Brain pericyte (primary cell): Measurements from ENCODE around the gene S1PR2.
A peak's percentile ranks its signal among the peaks of the same experiment; 100 is the strongest.
"Not testable (repeated sequence)": the region's sequence is repeated elsewhere in the genome, so short reads cannot be mapped to it uniquely, and the experiment has no call there.

Experiments used
- DNase-seq: peaks from one replicate; pipeline ENCODE4 v3.0.0-alpha.2; 2012; ENCODE audit warnings: low read depth, low spot score

S1PR2 gene

GRCh38 chr19:10224337-10224736 is 6.8 kb downstream of the S1PR2 start:
- no peak for DNase-seq

GRCh38 chr19:10223488-10224213 is 7.5 kb downstream of the S1PR2 start:
- no peak for DNase-seq

GRCh38 chr19:10222201-10222890 is 8.8 kb downstream of the S1PR2 start:
- DNase-seq, result no peak

GRCh38 chr19:10220695-10221094 is 10.4 kb downstream of the S1PR2 start:
- DNase-seq, result no peak

GRCh38 chr19:10219678-10220077 is 11.5 kb downstream of the S1PR2 start:
- DNase-seq, result no peak

- no peak for DNase-seq
These were observed 14.0 kb downstream of the S1PR2 start for GRCh38 chr19:10217085-10217484.

- DNase-seq, result no peak
These were observed 16.3 kb downstream of the S1PR2 start for GRCh38 chr19:10214784-10215183.

GRCh38 chr19:10211691-10212090 is 19.4 kb downstream of the S1PR2 start:
- no peak for DNase-seq

- DNase-seq, result no peak
These were observed 20.1 kb downstream of the S1PR2 start for GRCh38 chr19:10211061-10211460.

- DNase-seq, result no peak
These were observed 21.8 kb downstream of the S1PR2 start for GRCh38 chr19:10209315-10209714.

GRCh38 chr19:10207026-10207425 is 24.1 kb downstream of the S1PR2 start:
- no peak for DNase-seq

- no peak for DNase-seq
These were observed 24.8 kb downstream of the S1PR2 start for GRCh38 chr19:10206226-10206885.

- no peak for DNase-seq
These were observed 25.5 kb downstream of the S1PR2 start for GRCh38 chr19:10205636-10206035.

GRCh38 chr19:10203686-10204085 is 27.4 kb downstream of the S1PR2 start:
- DNase-seq, result no peak

GRCh38 chr19:10201176-10201575 is 30.0 kb downstream of the S1PR2 start:
- no peak for DNase-seq

- DNase-seq, result not testable (repeated sequence)
These were observed 31.0 kb downstream of the S1PR2 start for GRCh38 chr19:10200101-10200500.

- not testable (repeated sequence) for DNase-seq
These were observed 32.1 kb downstream of the S1PR2 start for GRCh38 chr19:10198889-10199644.

- no peak for DNase-seq
These were observed 36.0 kb downstream of the S1PR2 start for GRCh38 chr19:10195199-10195519.

- peak; percentile 88 for DNase-seq
These were observed 36.5 kb downstream of the S1PR2 start, which contains the start of gene DNMT1 for GRCh38 chr19:10194500-10195198. DNMT1 (minus strand) TSS chr19:10194953; CDS start chr19:10194899, 54 bp downstream.

GRCh38 chr19:10193790-10194499 is 37.2 kb downstream of the S1PR2 start:
- DNase-seq, result no peak

- no peak for DNase-seq
These were observed 38.2 kb downstream of the S1PR2 start for GRCh38 chr19:10192922-10193321.
